HG02938 (cell line): ENCODE data around the gene CDK14.
"Not testable (repeated sequence)": the region's sequence is repeated elsewhere in the genome, so short reads cannot be mapped to it uniquely, and the experiment has no call there.

Source experiments
- ATAC-seq: cut with Tn5 transposase; IDR thresholded peaks from one replicate; pipeline ENCODE4 v1.9.1; 2021; ENCODE audit warnings: mild to moderate bottlenecking, moderate library complexity; ENCODE audit not compliant: unreplicated experiment

The CDK14 gene

DNA sequence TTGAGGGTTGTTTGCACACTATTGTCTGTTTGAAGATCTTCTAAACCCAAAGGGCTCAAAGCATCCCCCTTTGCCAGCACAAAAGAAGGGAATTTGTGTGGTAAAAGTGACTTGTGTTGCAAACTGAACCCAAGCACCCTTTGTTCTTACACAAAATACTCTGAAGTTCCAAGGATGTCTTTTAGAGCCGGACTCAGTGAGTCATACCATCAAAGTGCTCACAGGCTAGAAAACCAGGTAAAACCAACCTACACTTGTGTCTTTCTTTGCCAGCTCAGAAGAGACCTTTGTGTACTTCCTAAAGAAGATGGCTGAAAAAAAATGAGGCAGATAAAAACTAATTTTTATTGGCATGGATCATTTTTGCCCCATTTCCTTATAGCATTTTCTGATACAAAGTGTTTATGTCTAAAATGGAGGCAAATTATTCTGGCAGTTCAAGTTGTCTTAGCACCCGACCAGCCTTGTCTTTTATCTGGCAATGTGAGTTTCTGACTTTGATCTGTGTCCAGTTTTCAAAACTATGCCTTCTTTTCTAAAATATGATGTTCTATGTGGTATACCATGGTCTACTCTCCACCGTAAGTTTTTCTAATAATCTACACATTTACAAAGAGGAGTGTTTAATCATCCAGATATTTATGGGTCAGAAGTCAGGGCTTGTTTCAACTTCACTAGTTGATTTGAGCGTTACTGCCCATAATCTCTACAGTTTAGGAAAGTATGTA, 539.7 kb downstream of the CDK14 start:
- no peak for ATAC-seq

DNA sequence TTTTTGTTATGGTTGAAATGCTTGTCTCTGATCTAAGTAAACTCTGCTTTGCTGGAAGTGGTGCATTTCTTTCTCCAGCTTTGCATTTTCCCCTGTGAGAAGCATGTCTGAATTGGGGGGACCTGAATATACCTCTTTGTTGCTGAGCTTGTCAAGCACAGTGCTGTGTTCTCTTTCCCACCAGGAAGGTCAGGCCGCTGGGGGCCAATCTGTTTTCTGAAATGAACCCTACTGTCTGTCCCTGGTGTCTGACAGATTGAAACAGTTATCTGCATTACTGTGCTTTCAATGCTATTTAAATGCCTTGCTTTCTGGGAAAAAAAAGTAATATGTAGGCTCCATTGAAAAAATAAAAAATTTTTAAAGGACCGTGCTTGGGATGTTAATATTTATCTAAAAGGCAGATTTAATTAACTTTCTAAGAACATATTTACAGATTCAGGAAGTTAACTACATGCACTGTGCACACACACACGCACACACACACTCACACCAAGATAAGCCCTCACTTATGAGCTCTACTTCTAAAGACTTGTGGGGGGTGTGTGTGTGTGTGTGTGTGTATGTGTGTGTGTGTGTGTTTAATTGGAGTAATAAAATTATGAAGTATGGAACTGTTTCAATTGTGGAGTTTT, 541.1 kb downstream of the CDK14 start:
- ATAC-seq, result no peak

- ATAC-seq, result no peak
These were observed 541.8 kb downstream of the CDK14 start for GRCh38 chr7:91137788-91138368.

DNA sequence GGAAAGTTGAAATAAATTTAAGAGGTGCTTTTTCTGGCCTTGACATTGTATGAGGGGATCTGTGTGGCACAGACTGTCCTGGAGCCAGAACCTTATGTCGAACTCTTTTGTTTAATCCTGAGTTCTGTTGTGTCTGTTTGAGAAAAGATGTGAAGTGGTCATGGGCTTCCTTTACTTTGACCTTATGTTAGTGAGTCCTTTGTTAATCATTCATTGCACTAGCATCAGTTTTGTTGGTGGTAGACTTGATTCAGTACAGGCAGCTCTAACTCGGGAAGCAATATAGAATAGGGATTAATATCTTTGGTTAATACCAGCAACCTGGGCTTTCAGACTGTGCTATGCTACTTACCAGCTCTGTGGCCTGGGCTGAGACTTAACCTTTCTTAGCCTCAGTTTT, 544.2 kb downstream of the CDK14 start:
- no peak for ATAC-seq

GRCh38 chr7:91140982-91141381, 544.9 kb downstream of the CDK14 start:
- ATAC-seq, result no peak

DNA sequence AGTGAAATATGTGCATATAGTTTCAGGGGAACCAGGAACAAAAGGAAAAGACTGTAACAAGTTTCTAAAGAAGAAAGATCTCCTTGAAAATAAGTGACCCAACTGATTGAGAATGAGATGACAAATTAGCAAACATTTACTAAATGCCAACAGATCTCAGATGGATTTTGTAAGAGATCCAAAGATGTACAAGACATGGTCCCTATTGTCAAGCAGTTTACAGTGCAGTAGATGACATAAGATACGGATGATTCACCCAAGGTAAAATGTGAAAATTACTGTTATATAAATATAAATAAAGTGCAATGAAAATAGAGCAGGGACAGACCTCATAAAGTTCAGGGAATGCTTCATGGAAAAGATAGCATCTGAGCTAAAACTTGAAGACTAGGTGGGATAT, 546.6 kb downstream of the CDK14 start:
- no peak for ATAC-seq

DNA sequence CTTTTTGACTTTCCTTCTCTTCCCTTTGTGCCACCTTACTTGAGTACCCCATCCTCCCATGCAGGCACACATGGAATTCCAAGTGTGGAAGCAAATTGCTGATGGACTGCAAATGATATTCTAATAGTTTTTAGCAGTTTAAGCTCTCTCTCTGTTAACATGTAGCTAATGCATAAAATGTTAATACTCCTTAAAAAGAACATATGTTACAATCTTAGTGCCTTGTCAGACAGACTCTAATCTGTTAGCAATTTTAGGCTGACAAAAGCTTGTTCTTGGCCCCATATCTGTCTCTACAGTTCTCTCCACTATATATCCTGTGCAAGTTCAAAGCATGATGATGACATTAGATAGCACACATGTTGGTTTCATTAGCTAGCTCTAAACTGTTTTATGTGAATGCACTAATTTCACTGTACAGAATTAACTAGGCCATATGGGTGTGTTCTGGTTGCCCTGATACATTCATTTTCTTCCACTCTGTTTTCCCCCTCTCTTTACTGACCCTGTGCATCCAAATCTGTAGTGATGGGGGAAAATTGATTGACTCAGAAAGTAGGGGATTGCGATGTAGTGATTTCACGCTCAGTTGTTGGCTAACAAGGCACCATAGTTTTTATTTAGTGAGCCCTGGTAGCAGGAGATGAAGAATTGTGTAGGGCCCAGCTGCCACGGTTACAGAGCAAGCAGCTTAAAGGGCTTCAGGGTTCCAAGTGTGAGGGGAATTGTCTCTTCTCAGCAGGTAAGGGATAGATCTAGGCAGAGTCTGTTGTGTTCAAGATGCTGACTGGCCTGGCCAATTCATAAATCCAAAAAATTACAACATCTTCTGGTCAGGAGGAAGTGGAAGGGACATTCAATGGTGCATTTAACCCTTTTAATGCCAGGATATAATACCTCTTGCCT, 553.5 kb downstream of the CDK14 start:
- no peak for ATAC-seq

- ATAC-seq, result no peak
These were observed 555.8 kb downstream of the CDK14 start for GRCh38 chr7:91151916-91152315.

DNA sequence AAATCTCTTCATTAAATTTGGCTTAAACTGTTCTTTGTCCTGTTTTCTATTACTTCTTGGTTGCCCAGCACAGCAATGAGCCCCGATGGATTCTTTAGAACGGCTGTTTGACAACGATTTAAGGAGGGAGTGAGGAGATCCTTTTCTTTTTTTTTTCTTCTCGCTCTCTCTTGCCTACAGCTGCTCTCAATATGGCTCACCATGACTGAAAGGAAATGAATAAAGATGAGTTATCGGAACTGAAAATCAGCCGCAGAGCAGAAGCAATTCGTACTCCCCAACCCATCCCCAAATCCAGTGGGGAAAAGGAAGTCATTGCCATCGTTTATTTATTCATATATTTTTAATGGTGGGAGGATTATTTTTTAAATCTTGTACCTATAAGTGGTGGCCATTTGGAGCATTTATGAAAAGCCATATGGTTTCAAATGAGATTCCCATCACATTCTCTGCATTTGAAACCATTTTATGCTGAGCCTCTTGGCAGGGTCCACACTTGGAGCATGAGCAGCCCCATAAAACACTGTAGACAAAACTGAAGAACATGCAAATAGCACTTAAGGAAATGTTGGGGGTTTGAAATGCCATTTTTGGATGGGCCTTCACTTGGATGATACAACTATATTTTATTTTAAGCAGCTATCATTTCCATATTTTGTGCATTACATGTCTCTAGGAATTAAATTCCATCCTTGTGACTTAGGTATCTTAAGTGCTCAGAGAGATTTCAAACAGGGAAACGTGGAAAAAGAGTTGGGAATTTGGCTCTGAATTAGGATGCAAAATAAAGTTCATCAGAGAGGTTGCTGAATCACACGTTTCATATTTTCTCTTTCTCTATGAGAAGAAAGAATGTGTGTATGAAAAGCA, 560.4 kb downstream of the CDK14 start:
- no peak for ATAC-seq

DNA sequence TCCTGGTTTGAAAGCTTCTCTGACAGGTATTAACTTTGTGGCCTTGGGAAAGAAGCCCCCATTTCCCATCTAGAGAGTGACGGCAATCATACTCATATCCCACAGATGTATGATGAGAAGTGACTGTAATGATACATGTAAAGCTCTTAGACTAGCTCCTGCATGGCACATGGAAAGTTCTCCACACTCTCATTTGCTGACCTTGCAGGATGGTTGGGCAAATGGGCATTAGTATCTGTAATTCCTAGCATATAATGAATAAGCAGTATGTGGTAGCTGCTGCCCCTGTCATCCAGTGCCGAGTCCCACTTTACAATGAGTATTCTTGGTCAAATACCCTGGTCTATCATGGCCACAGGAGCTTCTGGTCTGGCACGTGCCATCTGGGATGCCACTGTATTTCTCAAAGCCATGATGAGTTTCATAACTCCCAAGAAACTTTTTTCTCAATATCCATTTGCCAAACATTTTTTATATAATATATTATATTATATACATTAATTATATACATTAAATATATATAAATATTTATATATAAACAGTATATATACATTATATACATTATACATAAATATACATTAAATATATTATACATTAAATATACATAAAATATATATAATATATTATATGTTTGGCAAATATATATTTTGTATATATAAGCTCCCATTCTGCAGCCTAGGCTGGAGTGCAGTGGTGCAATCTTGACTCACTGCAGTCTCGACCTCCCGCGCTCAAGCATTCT, 561.6 kb downstream of the CDK14 start:
- no peak for ATAC-seq

- no peak for ATAC-seq
These were observed 566.3 kb downstream of the CDK14 start for GRCh38 chr7:91162436-91162835.

GRCh38 chr7:91164506-91164905, 568.4 kb downstream of the CDK14 start:
- ATAC-seq, result no peak

DNA sequence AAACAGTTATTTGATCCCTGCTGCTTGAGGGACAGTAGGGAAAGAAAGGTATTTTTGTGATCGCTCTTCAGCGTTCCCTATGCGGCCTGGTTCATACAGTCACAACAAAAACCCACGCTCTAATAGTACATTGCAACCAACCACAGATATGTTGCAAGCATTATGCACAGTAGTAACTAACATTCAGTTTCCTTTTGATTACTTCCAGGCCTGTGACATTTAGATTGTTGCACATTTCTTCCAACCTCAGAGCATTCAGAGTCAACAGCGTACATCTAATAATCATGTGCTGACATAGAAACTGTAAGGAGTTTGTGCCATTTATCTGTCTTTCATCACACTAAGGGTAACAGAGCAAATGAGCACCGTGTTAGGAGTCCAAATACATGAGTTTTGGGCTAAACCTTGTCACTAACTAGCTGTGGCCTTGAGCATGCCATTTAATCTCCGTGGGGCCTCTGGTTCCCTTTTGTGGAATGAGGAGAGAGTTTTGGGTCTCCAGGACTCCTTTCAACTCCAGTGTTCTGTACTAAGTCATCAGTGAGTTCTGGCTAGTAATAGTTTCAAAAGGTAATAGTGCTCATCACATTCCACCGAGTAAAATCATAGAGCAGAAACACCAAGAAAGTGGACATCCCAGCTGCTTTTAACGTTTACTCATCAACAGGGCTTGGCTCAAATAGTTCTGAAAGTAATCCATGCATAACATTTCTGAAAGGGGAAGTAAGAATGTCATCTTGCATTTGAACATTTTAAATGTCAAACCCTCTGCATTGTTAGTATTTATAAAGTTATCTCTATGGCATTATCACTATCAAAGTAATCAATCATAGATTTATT, 569.1 kb downstream of the CDK14 start:
- peak; percentile 82 for ATAC-seq

DNA sequence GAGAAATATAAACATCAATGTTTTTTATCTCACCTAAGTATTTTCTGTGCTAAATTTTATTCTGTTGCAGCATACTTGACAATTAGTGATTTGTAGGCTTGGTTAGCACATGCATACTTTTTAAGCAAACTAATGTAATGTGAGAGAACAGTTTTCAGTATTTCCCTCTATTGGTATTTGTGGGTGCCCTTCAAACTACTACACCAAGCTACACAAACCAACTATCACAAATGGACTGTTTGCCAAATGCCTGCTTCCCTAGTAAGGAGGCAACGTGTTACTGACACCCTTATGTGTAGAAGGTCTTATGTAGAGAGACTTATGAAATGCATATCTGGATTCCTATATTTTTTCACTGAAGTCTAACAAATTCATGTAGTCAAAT, 569.7 kb downstream of the CDK14 start:
- ATAC-seq, result peak; percentile 41

DNA sequence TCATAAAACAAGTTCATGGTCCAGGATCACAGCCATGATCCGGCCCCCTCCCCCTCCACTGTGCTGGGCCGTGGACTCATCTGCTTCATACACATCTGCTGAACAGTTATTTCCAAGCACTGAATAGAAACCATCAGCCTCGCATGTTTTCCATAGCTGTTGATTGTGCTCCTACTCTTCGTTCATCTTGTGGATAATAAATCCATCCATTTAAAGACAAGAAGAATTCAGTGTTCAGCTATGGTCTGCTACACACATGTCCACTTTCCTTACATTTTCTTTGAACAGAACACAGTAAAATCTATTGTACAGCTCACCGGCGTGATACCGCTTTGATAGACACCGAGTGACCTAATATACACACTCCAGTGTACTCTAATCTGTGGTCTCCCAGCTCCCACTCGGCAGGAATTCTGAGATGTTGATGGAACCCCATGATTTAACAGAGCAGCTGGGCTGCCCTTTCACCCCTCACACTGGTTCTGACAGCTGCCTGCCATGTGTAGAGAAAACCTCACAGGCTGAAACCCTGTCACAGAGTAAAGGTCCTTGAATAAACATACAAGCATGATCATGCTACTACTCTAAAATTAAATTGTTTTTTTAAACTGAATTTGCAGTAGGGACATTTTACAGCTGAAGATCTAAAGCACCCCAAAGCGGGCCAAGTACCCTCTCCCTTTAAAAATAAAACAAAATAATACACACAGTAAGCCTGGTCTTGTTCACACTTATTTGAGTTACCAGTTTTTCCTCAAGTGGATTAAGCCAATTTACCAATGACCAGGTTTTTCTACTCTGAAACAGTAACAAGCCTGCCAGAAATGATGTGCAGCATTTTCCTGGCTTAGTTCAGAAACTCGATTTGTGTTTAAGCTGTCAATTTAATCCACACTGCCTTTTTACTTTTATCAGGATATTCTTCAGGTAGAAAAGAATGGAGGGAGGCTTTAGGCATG, 573.0 kb downstream of the CDK14 start:
- no peak for ATAC-seq

DNA sequence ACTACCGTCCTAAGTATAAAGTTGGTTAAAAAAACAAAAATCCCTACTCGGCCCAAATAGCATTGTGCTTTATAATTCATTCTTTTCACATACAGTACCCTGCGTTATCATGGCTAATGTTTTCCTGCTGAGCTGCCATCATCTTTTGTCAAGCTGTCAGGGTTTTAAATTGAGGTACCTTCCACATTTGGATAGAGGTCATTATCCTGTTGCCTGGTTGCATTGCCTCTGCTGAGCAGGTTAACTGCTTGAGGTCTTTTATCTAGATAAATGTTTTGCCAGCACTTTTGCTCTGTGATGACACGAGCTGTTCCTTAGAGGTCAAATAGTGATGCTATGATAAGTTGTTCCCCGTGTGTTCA, 573.7 kb downstream of the CDK14 start:
- no peak for ATAC-seq

- ATAC-seq, result not testable (repeated sequence)
These were observed 577.1 kb downstream of the CDK14 start for GRCh38 chr7:91173265-91173664.

GRCh38 chr7:91180746-91181145, 584.6 kb downstream of the CDK14 start:
- no peak for ATAC-seq
